ENCODE results near the gene GALNTL6. TPM values are rescaled to one million over a fixed set of nuclear protein-coding genes. Genes with fewer than 3 reads are reported as not detected.

GALNTL6 gene
- polyA plus RNA-seq, 1 donor (not counting 4 experiments of a cell fraction or from before 2014, with no cell fraction given), result not detected

DNA sequence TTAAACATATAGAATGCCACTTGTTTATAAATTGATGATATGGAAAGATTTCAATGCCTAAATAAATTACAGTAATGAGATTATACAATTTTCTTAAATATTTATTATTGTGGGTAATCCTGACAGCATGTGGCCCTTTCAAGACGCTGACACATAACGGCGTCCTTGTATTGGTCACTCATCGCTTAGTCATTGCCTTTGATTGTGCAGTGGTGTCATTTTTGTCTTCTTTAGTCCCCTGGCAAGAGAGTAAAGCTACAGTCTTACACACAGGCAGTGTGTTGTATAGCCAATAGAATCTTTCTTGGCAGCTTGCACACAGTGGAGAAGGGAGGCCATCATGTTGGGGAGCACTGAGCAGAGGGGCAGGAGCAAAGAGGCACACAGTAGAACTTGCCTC is 993.6 kb downstream of the GALNTL6 start:
- TF ChIP-seq, protein P1, sequence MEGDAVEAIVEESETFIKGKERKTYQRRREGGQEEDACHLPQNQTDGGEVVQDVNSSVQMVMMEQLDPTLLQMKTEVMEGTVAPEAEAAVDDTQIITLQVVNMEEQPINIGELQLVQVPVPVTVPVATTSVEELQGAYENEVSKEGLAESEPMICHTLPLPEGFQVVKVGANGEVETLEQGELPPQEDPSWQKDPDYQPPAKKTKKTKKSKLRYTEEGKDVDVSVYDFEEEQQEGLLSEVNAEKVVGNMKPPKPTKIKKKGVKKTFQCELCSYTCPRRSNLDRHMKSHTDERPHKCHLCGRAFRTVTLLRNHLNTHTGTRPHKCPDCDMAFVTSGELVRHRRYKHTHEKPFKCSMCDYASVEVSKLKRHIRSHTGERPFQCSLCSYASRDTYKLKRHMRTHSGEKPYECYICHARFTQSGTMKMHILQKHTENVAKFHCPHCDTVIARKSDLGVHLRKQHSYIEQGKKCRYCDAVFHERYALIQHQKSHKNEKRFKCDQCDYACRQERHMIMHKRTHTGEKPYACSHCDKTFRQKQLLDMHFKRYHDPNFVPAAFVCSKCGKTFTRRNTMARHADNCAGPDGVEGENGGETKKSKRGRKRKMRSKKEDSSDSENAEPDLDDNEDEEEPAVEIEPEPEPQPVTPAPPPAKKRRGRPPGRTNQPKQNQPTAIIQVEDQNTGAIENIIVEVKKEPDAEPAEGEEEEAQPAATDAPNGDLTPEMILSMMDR (optimal IDR thresholded peaks at IDR 0.05 in 1 of 3, IDR thresholded peaks at IDR 0.05 in 1 of 3, conservative IDR thresholded peaks at IDR 0.05 in 1 of 3; ENCODE audit: extremely low read depth in 1 of 3, insufficient read depth in 2 of 3, low read length in 3 of 3), result no peak
- TF ChIP-seq EZH2 (IDR thresholded peaks at IDR 0.05; ENCODE audit: low read length), result no peak

DNA sequence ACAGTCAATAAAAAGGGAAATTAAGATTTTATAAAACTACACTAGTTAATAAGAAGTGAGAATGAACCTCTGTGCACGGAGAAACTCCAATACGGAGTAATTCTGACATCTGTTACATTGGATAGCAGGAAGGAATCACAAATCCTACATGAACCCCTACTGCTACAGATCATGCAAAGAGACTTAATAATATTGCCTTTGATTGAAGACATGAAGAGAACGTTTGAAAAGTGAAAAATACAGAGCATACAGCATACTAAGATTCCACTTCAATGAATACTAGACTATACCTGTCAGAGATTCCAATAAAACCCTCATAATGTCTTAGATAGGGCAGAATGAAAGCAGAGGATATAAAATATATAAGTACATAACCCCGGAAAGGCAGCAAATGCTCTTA is 995.0 kb downstream of the GALNTL6 start:
- Histone ChIP-seq H3K9ac (ENCODE audit: control insufficient read depth, extremely low read depth, insufficient read depth, low read length) (no peak overlapping the region), H3K9me3 (ENCODE audit: control insufficient read depth, low read depth, low read length) (no peaks in the 10 kb centered on the region), H4K20me1 (ENCODE audit: control insufficient read depth, extremely low read depth, insufficient read depth, low read length) (no peaks in the 10 kb centered on the region), H3K27ac (ENCODE audit: control insufficient read depth, insufficient read depth, low read length) (no peak overlapping the region), H2AFZ (ENCODE audit: control insufficient read depth, low read length) (no peak overlapping the region), H3K9me1 (ENCODE audit: control insufficient read depth, extremely low read depth, insufficient read depth, low read length) (no peaks in the 10 kb centered on the region), H3K79me2 (ENCODE audit: control insufficient read depth, insufficient read depth, low read length) (no peaks in the 10 kb centered on the region), H3K36me3 (ENCODE audit: control insufficient read depth in 2 of 2, extremely low read depth in 1 of 2, insufficient read depth in 2 of 2, low read length in 2 of 2) (no peaks in the 10 kb centered on the region), H3K4me1 (ENCODE audit: control insufficient read depth, extremely low read depth, insufficient read depth, low read length) (no peaks in the 10 kb centered on the region), H3K4me3 (ENCODE audit: control insufficient read depth in 2 of 3, extremely low read depth in 1 of 3, insufficient read depth in 2 of 3, low read depth in 1 of 3, low read length in 3 of 3) (no peak overlapping the region), H3K27me3 (ENCODE audit: control insufficient read depth, extremely low read depth, insufficient read depth, low read length) (no peaks in the 10 kb centered on the region), H3K4me2 (ENCODE audit: control insufficient read depth, extremely low read depth, insufficient read depth, low read depth, low read length) (no peak overlapping the region)
- no peak for DNase-seq (ENCODE audit: low read depth, low spot score)
- dilution Hi-C loops (cut with MboI; ENCODE audit: extremely low pct_ligation_motif_present, low sequenced_read_pairs), result no loop called here
- FAIRE-seq, result no peak
- TF ChIP-seq EZH2 (IDR thresholded peaks at IDR 0.05; ENCODE audit: low read length), result no peak
- TF ChIP-seq, protein P1 (optimal IDR thresholded peaks at IDR 0.05 in 1 of 3, IDR thresholded peaks at IDR 0.05 in 1 of 3, conservative IDR thresholded peaks at IDR 0.05 in 1 of 3; ENCODE audit: extremely low read depth in 1 of 3, insufficient read depth in 2 of 3, low read length in 3 of 3), result no peak

More for the DNA sequence above, 993.6 kb downstream of the GALNTL6 start:
- Histone ChIP-seq H2AFZ (ENCODE audit: control insufficient read depth, low read length) (no peak overlapping the region), H3K4me3 (ENCODE audit: control insufficient read depth in 2 of 3, extremely low read depth in 1 of 3, insufficient read depth in 2 of 3, low read depth in 1 of 3, low read length in 3 of 3) (no peak overlapping the region), H3K27ac (ENCODE audit: control insufficient read depth, insufficient read depth, low read length) (no peak overlapping the region), H3K9me1 (ENCODE audit: control insufficient read depth, extremely low read depth, insufficient read depth, low read length) (no peaks in the 10 kb centered on the region), H3K36me3 (ENCODE audit: control insufficient read depth in 2 of 2, extremely low read depth in 1 of 2, insufficient read depth in 2 of 2, low read length in 2 of 2) (no peaks in the 10 kb centered on the region), H3K79me2 (ENCODE audit: control insufficient read depth, insufficient read depth, low read length) (no peaks in the 10 kb centered on the region), H3K27me3 (ENCODE audit: control insufficient read depth, extremely low read depth, insufficient read depth, low read length) (no peaks in the 10 kb centered on the region), H3K4me1 (ENCODE audit: control insufficient read depth, extremely low read depth, insufficient read depth, low read length) (no peaks in the 10 kb centered on the region), H3K4me2 (ENCODE audit: control insufficient read depth, extremely low read depth, insufficient read depth, low read depth, low read length) (no peak overlapping the region), H3K9ac (ENCODE audit: control insufficient read depth, extremely low read depth, insufficient read depth, low read length) (no peak overlapping the region), H3K9me3 (ENCODE audit: control insufficient read depth, low read depth, low read length) (no peaks in the 10 kb centered on the region), H4K20me1 (ENCODE audit: control insufficient read depth, extremely low read depth, insufficient read depth, low read length) (no peaks in the 10 kb centered on the region)
- FAIRE-seq (no peak), DNase-seq (ENCODE audit: low read depth, low spot score) (no peak)
- dilution Hi-C loops (cut with MboI; ENCODE audit: extremely low pct_ligation_motif_present, low sequenced_read_pairs), result no loop called here

Measured in keratinocyte (primary cell).